BLaER1 (cell line): ENCODE measurements around the gene GRIA3.
"Not testable (repeated sequence)": the region's sequence is repeated elsewhere in the genome, so short reads cannot be mapped to it uniquely, and the experiment has no call there.

Source experiments
- H3K27ac ChIP-seq: shearing (Covaris generic); formaldehyde crosslinking; 2 replicates; pipeline ENCODE4 v1.8.1; 2022
- H3K27me3 ChIP-seq: shearing (Covaris generic); formaldehyde crosslinking; 2 replicates; pipeline ENCODE4 v1.8.1; 2022
- H3K36me3 ChIP-seq: shearing (Covaris generic); formaldehyde crosslinking; 2 replicates; pipeline ENCODE4 v1.8.1; 2022
- H3K4me1 ChIP-seq: shearing (Covaris generic); formaldehyde crosslinking; 2 replicates; pipeline ENCODE4 v1.8.1; 2022
- H3K4me2 ChIP-seq: shearing (Covaris generic); formaldehyde crosslinking; 2 replicates; pipeline ENCODE4 v1.8.1; 2022
- H3K4me3 ChIP-seq: shearing (Covaris generic); formaldehyde crosslinking; 2 replicates; pipeline ENCODE4 v1.8.1; 2022
- H3K9ac ChIP-seq: shearing (Covaris generic); formaldehyde crosslinking; 2 replicates; pipeline ENCODE4 v1.8.1; 2022
- H3K9me3 ChIP-seq: shearing (Covaris generic); formaldehyde crosslinking; 2 replicates; pipeline ENCODE4 v1.8.1; 2022
- H4K20me1 ChIP-seq: shearing (Covaris generic); formaldehyde crosslinking; 2 replicates; pipeline ENCODE4 v1.8.1; 2022
- Cebpa-rat ChIP-seq: shearing (Covaris generic); IDR thresholded peaks from 2 replicates; pipeline ENCODE4 v1.8.1; 2022

Gene GRIA3

DNA sequence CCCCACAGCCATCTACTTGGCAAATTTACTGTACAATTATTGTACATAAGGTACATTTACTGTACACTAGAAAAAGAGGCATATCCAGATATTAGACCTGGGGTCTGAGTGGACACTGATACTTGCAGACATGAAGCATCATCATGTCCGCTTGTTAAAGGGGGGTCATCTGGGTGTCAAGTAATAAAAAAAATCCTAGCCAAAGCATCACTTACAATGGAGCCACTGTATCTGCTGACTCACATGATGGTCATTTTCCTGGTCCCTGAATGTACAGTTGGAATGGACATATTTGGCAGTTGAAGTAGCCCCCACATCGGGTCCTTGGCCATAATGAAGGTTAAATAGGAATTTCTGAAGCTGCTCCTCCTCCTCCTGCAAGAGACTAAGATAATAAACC is 320.0 kb downstream of the GRIA3 start:
- Histone ChIP-seq H3K4me3 (no peak overlapping the region), H3K27ac (no peak overlapping the region), H3K9me3 (no peaks in the 10 kb centered on the region), H3K4me2 (no peak overlapping the region), H3K36me3 (no peaks in the 10 kb centered on the region), H3K4me1 (no peaks in the 10 kb centered on the region), H3K9ac (no peak overlapping the region), H3K27me3 (peaks cover 55% of the 10 kb centered on the region), H4K20me1 (no peaks in the 10 kb centered on the region)
- TF ChIP-seq Cebpa-rat, result no peak

DNA sequence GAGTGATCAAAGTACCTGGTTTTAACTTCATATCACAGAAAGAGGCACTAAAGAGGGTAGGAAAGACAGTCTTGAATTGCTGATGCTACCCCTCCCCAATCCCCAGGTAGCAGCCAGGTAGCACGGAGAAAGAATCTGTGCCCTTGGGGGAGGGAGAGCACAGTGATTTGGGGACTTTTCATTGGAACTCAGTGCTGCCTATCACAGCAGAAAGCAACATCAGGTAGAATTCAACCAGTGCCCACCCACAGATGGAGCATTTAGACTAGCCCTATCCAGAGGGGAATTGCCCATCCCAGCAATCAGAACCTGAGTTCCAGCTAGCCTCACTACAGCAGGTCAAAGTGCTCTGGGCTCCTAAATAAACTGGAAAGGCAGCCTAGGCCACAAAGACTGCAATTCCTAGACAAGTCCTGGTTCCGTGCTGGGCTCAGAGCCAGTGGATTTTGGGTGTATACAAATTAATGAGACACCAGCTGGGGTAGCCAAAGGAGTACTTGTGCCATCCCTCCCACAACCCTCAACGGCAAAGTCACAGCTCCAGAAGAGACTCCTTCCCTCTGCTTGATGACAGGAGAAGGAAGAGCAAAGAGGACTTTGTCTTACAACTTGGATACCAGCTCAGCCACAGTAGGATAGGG is 320.7 kb downstream of the GRIA3 start:
- Histone ChIP-seq H3K27me3 (peaks cover 54% of the 10 kb centered on the region), H3K9me3 (no peaks in the 10 kb centered on the region), H3K4me2 (no peak overlapping the region), H3K4me1 (no peaks in the 10 kb centered on the region), H3K27ac (no peak overlapping the region), H3K36me3 (no peaks in the 10 kb centered on the region), H4K20me1 (no peaks in the 10 kb centered on the region), H3K9ac (no peak overlapping the region), H3K4me3 (no peak overlapping the region)
- no peak for TF ChIP-seq Cebpa-rat

DNA sequence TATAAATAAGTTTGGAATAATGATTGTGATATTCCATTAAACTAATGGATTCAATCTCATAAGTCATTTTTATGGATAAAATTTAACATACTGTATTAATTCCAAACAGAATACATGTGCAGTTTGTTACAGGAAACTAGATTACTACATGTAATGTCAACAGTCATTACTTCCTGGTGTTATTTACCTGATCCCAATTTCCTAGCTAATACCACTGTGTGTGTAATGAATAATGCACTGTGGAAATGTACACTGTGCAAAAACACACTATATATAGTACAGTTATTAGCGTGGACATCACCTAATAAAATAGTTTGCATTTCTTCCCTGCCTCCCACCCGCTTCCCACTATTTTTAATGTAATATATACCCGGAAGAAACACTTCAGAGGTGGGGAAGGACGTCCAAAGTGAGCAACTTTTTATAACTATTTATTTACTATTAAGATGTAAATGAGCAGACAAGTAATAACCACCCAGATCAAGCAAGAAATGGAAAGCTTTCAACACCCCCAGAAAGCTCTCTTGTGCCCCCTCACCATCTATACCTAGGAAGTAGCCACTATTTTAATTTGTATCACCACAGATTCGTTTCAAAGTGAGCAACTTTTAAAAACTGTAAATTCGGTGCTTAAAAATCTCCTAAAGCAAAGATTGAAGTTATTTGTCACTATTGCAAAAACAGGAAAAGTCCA is 329.7 kb downstream of the GRIA3 start:
- Histone ChIP-seq H3K27me3 (peaks cover 7% of the 10 kb centered on the region; the same call in 1 of the 2 replicates), H3K4me3 (no peak overlapping the region), H3K27ac (no peak overlapping the region), H3K9me3 (peaks cover 24% of the 10 kb centered on the region), H3K4me1 (no peaks in the 10 kb centered on the region), H3K4me2 (no peak overlapping the region), H3K9ac (no peak overlapping the region), H3K36me3 (no peaks in the 10 kb centered on the region), H4K20me1 (no peaks in the 10 kb centered on the region)
- no peak for TF ChIP-seq Cebpa-rat

DNA sequence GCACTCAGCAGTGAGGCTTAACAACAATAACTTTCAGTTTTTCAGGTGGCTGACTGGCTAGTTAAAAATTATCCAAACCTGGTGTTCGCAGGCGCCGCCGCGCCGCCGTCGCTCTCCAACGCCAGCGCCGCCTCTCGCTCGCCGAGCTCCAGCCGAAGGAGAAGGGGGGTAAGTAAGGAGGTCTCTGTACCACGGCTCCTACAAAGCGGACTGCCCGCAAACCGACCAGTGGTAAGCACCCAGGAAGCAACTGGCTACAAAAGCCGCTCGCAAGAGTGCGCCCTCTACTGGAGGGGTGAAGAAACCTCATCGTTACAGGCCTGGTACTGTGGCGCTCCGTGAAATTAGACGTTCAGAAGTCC is 330.2 kb downstream of the GRIA3 start:
- not testable (repeated sequence) for H4K20me1 ChIP-seq, H3K27me3 ChIP-seq, H3K36me3 ChIP-seq, H3K27ac ChIP-seq, H3K4me3 ChIP-seq, H3K4me2 ChIP-seq, H3K9ac ChIP-seq, H3K4me1 ChIP-seq
- H3K9me3 ChIP-seq, result peaks cover 26% of the 10 kb centered on the region

DNA sequence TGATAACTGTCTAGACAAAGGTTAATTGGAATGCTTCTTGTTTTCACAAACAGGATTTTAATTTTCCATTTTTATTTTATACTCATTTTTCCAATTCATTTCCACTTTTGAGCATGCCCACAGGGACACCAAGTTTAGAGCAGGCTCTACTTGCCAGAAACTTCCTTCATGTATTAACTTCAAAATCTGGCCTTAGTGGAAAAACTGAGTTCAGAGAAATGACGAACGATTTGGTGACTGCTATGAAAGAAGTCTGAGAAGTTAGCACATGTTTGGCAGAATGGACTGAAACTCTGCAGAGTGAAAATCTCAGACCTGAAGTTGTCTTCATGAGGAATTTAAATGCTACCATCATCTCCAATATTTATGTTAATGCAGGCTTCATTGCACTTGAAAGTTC is 334.7 kb downstream of the GRIA3 start:
- H3K36me3 ChIP-seq, result no peaks in the 10 kb centered on the region
- H3K27ac ChIP-seq, result no peak overlapping the region
- no peaks in the 10 kb centered on the region for H3K4me1 ChIP-seq
- peaks cover 14% of the 10 kb centered on the region; the same call in 1 of the 2 replicates for H3K27me3 ChIP-seq
- H3K4me2 ChIP-seq, result no peak overlapping the region
- no peak for TF ChIP-seq Cebpa-rat
- no peak overlapping the region for H3K4me3 ChIP-seq
- peaks cover 26% of the 10 kb centered on the region for H3K9me3 ChIP-seq
- no peak overlapping the region for H3K9ac ChIP-seq
- no peaks in the 10 kb centered on the region for H4K20me1 ChIP-seq

DNA sequence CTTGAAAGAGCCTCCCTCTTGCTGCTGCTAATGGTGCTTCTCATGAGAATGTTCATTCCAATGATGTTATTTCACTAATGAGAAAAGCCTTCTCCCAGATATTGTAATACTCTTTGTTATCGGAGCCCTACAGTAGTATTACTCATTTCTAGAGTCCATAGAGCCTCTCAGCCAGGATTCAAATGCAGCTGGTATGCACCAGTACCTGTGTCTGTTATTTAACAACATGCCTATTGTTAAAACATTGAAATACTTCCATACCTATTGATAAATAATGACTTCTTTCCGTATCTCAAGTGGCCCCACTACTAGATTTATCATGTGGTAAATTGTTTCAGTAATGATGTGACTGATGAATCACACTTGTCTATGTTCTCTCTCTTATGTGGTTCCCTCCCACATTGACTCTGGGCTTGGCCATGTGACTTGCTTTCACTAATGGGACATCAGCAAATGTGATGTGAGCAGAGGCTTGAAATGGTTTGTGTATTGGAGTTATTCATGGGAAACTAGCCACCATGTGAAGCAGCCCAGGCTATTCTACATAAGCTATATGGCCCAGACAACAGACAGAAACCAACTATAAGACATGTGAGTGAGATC is 341.1 kb downstream of the GRIA3 start:
- Histone ChIP-seq H3K4me1 (no peaks in the 10 kb centered on the region), H3K27ac (no peak overlapping the region), H3K4me2 (no peak overlapping the region), H4K20me1 (no peaks in the 10 kb centered on the region), H3K36me3 (no peaks in the 10 kb centered on the region), H3K9me3 (no peaks in the 10 kb centered on the region; the same call in 1 of the 2 replicates), H3K9ac (no peak overlapping the region), H3K4me3 (no peak overlapping the region), H3K27me3 (peaks cover 31% of the 10 kb centered on the region)
- TF ChIP-seq Cebpa-rat, result no peak

DNA sequence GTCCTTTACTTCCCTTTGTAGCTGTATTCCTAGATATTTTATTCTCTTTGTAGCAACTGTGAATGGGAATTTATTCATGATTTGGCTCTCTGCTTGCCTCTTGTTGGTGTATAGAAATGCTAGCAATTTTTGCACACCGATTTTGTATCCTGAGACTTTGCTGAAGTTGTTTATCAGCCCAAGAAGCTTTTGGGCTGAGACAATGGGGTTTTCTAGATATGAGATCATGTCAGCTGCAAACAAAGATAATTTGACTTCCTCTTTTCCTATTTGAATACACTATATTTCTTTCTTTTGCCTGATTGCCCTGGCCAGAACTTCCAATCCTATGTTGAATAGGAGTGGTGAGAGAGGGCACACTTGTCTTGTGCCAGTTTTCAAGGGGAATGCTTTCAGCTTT is 346.6 kb downstream of the GRIA3 start:
- H3K27ac ChIP-seq, H3K4me2 ChIP-seq, H3K4me3 ChIP-seq, H4K20me1 ChIP-seq, H3K36me3 ChIP-seq, H3K9ac ChIP-seq, H3K4me1 ChIP-seq: not testable (repeated sequence)
- Histone ChIP-seq H3K27me3 (peaks cover 33% of the 10 kb centered on the region), H3K9me3 (peaks cover 18% of the 10 kb centered on the region; the same call in 1 of the 2 replicates)
